Neuronal stem cell (in vitro differentiated cells): ENCODE results near the gene DLG2.

Experiments used
- DNase-seq: peaks from one replicate; pipeline ENCODE4 v3.0.0-alpha.2; 2013; ENCODE audit warnings: low spot score
- H2AFZ ChIP-seq: one replicate; pipeline ENCODE4 v1.6.1; 2013; ENCODE audit warnings: mild to moderate bottlenecking, low read length, inconsistent platforms
- H2AK5ac ChIP-seq: 2 replicates; pipeline ENCODE4 v1.6.1; 2013; ENCODE audit warnings: low read depth, mild to moderate bottlenecking, inconsistent platforms, low read length, moderate library complexity, mixed read lengths
- H2BK120ac ChIP-seq: 2 replicates; pipeline ENCODE4 v1.6.1; 2013; ENCODE audit warnings: low read depth, mild to moderate bottlenecking, inconsistent platforms, low read length, moderate library complexity, mixed read lengths
- H2BK12ac ChIP-seq: one replicate; pipeline ENCODE4 v1.6.1; 2013; ENCODE audit warnings: low read length, inconsistent platforms
- H2BK15ac ChIP-seq: 2 replicates; pipeline ENCODE4 v1.6.1; 2013; ENCODE audit warnings: mild to moderate bottlenecking, low read length, inconsistent platforms, mixed read lengths
- H2BK5ac ChIP-seq: one replicate; pipeline ENCODE4 v1.6.1; 2013; ENCODE audit warnings: inconsistent platforms, mild to moderate bottlenecking, low read length, moderate library complexity
- H3K14ac ChIP-seq: one replicate; pipeline ENCODE4 v1.6.1; 2013; ENCODE audit warnings: low read length, inconsistent platforms
- H3K18ac ChIP-seq: 2 replicates; pipeline ENCODE4 v1.6.1; 2013; ENCODE audit warnings: low read length, inconsistent platforms
- H3K23ac ChIP-seq: 2 replicates; pipeline ENCODE4 v1.6.1; 2013; ENCODE audit warnings: low read depth, mild to moderate bottlenecking, mixed read lengths, low read length, inconsistent platforms; ENCODE audit not compliant: poor library complexity
- H3K27ac ChIP-seq: replicated peaks from 3 replicates; pipeline ENCODE4 v1.5.1; 2013; ENCODE audit warnings: low read length, inconsistent platforms
- H3K27me3 ChIP-seq, 3 experiments: 2 replicates each; pipeline ENCODE4 v1.6.1; 2013; ENCODE audit warnings: low read length in 3 of 3, mild to moderate bottlenecking in 2 of 3, inconsistent platforms in 1 of 3, low read depth in 1 of 3, mixed read lengths in 1 of 3, moderate library complexity in 1 of 3; ENCODE audit not compliant: control insufficient read depth in 3 of 3, insufficient read depth in 3 of 3
- H3K36me3 ChIP-seq, 2 donors: replicated peaks in 1 of 2; 2 replicates each; pipeline ENCODE4 v1.6.1; 2013; ENCODE audit warnings: low read length in 2 of 2; ENCODE audit not compliant: control insufficient read depth in 2 of 2, insufficient read depth in 2 of 2
- H3K4ac ChIP-seq: 2 replicates; pipeline ENCODE4 v1.6.1; 2013; ENCODE audit warnings: inconsistent platforms, mild to moderate bottlenecking, low read length, moderate library complexity
- H3K4me1 ChIP-seq, 2 donors: 1 replicate in 1 of 2; 2 replicates in 1 of 2; pipeline ENCODE4 v1.6.1; 2013; ENCODE audit warnings: low read length in 2 of 2, low read depth in 1 of 2; ENCODE audit not compliant: control insufficient read depth in 2 of 2, insufficient read depth in 1 of 2
- H3K4me2 ChIP-seq: one replicate; pipeline ENCODE4 v1.6.1; 2013; ENCODE audit warnings: mild to moderate bottlenecking, low read length, inconsistent platforms; ENCODE audit not compliant: insufficient read depth, poor library complexity, severe bottlenecking
- H3K4me3 ChIP-seq, 2 donors: 2 replicates each; pipeline ENCODE4 v1.5.1; 2013; ENCODE audit warnings: low read length in 2 of 2, mild to moderate bottlenecking in 2 of 2, inconsistent platforms in 1 of 2, moderate library complexity in 1 of 2
- H3K79me1 ChIP-seq: one replicate; pipeline ENCODE4 v1.6.1; 2013; ENCODE audit warnings: low read depth, mild to moderate bottlenecking, inconsistent platforms, low read length, moderate library complexity
- H3K9ac ChIP-seq: one replicate; pipeline ENCODE4 v1.6.1; 2013; ENCODE audit warnings: mild to moderate bottlenecking, low read depth, low read length, inconsistent platforms; ENCODE audit not compliant: poor library complexity
- H3K9me3 ChIP-seq, 2 donors: replicated peaks in 1 of 2; 2 replicates each; pipeline versions ENCODE3 to v1.6.1; 2013; ENCODE audit warnings: low read length in 2 of 2, mild to moderate bottlenecking in 2 of 2, inconsistent platforms in 1 of 2, low read depth in 1 of 2, mixed read lengths in 1 of 2, moderate library complexity in 1 of 2; ENCODE audit not compliant: control insufficient read depth in 2 of 2, insufficient read depth in 1 of 2
- H4K8ac ChIP-seq: one replicate; pipeline ENCODE4 v1.6.1; 2013; ENCODE audit warnings: low read depth, mild to moderate bottlenecking, inconsistent platforms, low read length, moderate library complexity
- H4K91ac ChIP-seq: one replicate; pipeline ENCODE4 v1.6.1; 2013; ENCODE audit warnings: low read length, low read depth, mild to moderate bottlenecking, inconsistent platforms; ENCODE audit not compliant: poor library complexity
- WGBS, 2 donors: extraction: QIAGEN DNeasy Blood & Tissue Kit; methylation state at CpG; one replicate each; pipeline ENCODE4 v1.1.7; 2013; ENCODE audit warnings: missing lambda C conversion rate in 2 of 2, mixed read lengths in 1 of 2; ENCODE audit not compliant: insufficient read length in 2 of 2, insufficient replicate concordance in 1 of 2; ENCODE audit errors: extremely low coverage in 2 of 2; 5-methylcytosine and 5-hydroxymethylcytosine counted together

DLG2 gene

DNA sequence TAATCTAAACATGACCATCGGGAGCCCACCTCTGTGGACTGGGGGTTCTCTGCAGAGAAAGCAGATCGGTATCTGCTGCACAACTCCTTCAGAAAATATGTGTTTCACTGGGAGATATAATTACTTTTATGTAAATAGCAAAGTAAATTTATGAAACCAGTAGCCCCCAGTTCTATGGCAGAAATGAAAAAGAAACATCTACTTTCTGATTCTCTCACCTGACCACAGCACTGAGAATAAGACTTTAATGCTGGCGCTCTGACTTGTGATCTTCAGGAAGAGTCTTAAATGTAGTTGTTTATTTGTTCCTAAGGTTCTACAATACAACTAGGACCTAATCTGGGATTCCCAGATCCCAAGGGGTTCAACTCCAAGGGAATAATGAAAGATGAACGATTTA is 518.0 kb downstream of the DLG2 start:
- Histone ChIP-seq H3K9ac (no peak overlapping the region), H3K36me3 (no peaks in the 10 kb centered on the region), H2AFZ (no peak overlapping the region), H4K8ac (no peak overlapping the region), H2BK5ac (no peak overlapping the region), H3K4me3 (no peak overlapping the region), H3K4me1 (no peaks in the 10 kb centered on the region), H3K4me2 (no peak overlapping the region), H4K91ac (no peak overlapping the region), H3K18ac (no peak overlapping the region), H3K27me3 (no peaks in the 10 kb centered on the region), H2BK120ac (no peak overlapping the region), H3K23ac (no peak overlapping the region), H2AK5ac (no peak overlapping the region), H3K27ac (no peak overlapping the region), H3K9me3 (no peaks in the 10 kb centered on the region), H3K4ac (no peak overlapping the region), H2BK15ac (no peak overlapping the region), H3K14ac (no peak overlapping the region), H3K79me1 (no peaks in the 10 kb centered on the region), H2BK12ac (no peak overlapping the region)
- no peak for DNase-seq
- WGBS, 2 donors = no CpG with 5 or more reads among the region's 4 CpGs

DNA sequence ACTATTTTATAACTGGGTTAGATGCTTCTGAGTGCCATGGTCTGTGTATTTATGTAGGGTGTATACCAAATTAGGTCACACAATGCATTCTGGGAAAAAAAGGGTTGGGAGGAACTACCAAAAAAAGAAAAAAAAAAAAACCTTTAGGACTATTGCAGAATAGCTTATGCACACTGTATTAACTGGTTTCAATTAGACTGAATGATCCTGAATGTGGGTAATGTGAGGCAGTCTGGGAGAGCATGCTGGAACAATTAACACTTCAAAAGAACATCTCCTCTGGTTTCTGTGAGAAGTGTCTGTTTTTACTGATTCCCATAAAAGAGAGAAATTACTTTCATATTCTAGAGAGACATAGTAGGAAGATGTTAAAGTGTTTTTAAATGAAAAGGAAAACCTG is 521.3 kb downstream of the DLG2 start:
- Histone ChIP-seq H3K36me3 (no peaks in the 10 kb centered on the region), H3K4me1 (no peaks in the 10 kb centered on the region), H2BK120ac (no peak overlapping the region), H2AK5ac (no peak overlapping the region), H3K18ac (no peak overlapping the region), H3K79me1 (no peaks in the 10 kb centered on the region), H3K9me3 (no peaks in the 10 kb centered on the region), H2BK12ac (no peak overlapping the region), H3K14ac (no peak overlapping the region), H3K27me3 (no peaks in the 10 kb centered on the region), H3K4me2 (no peak overlapping the region), H3K4me3 (no peak overlapping the region), H2BK15ac (no peak overlapping the region), H2AFZ (no peak overlapping the region), H4K91ac (no peak overlapping the region), H2BK5ac (no peak overlapping the region), H4K8ac (no peak overlapping the region), H3K27ac (no peak overlapping the region), H3K4ac (no peak overlapping the region), H3K23ac (no peak overlapping the region), H3K9ac (no peak overlapping the region)
- DNase-seq = no peak

DNA sequence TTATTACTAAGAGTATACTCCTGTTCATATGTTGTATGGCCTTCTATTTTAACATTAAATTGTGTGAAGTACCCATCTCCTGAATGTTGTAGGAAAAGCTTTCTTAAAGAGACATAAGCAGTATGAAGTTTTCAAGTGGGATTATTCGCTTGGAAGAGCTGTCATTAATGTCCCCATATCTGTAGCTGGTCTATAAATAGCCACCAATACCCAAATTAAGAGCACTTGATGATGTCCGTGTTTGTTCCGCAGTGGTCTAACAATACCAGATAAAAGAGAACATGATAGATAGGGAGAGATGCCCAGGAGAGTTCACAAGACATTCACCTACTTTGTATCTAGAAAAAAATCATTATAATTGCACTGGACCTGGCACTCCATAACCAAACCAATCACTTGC is 527.6 kb downstream of the DLG2 start:
- no peaks in the 10 kb centered on the region for H3K36me3 ChIP-seq
- H4K91ac ChIP-seq = no peak overlapping the region
- no peak overlapping the region for H2AFZ ChIP-seq
- no peak overlapping the region for H3K4ac ChIP-seq
- no peak overlapping the region for H2BK120ac ChIP-seq
- no peaks in the 10 kb centered on the region for H3K9me3 ChIP-seq
- WGBS, 2 donors = no CpG with 5 or more reads among the region's 3 CpGs
- H3K79me1 ChIP-seq = no peaks in the 10 kb centered on the region
- no peak overlapping the region for H3K18ac ChIP-seq
- H3K4me2 ChIP-seq = no peak overlapping the region
- no peak overlapping the region for H3K9ac ChIP-seq
- DNase-seq = no peak
- H2BK12ac ChIP-seq = no peak overlapping the region
- no peak overlapping the region for H3K23ac ChIP-seq
- H3K14ac ChIP-seq = no peak overlapping the region
- no peak overlapping the region for H3K27ac ChIP-seq
- no peaks in the 10 kb centered on the region for H3K27me3 ChIP-seq
- H2AK5ac ChIP-seq = no peak overlapping the region
- H2BK15ac ChIP-seq = no peak overlapping the region
- H3K4me1 ChIP-seq = no peaks in the 10 kb centered on the region
- H4K8ac ChIP-seq = no peak overlapping the region
- no peak overlapping the region for H2BK5ac ChIP-seq
- H3K4me3 ChIP-seq = no peak overlapping the region

- Histone ChIP-seq H2BK120ac (no peak overlapping the region), H3K27me3 (no peaks in the 10 kb centered on the region), H2AK5ac (no peak overlapping the region), H3K4ac (no peak overlapping the region), H2BK5ac (no peak overlapping the region), H3K14ac (no peak overlapping the region), H3K79me1 (no peaks in the 10 kb centered on the region), H3K9ac (no peak overlapping the region), H3K27ac (no peak overlapping the region), H4K91ac (no peak overlapping the region), H3K4me2 (no peak overlapping the region), H3K23ac (no peak overlapping the region), H3K36me3 (no peaks in the 10 kb centered on the region), H2BK15ac (no peak overlapping the region), H2AFZ (no peak overlapping the region), H2BK12ac (no peak overlapping the region), H4K8ac (peak overlapping the region; percentile 50), H3K18ac (no peak overlapping the region), H3K4me1 (no peaks in the 10 kb centered on the region), H3K4me3 (no peak overlapping the region), H3K9me3 (no peaks in the 10 kb centered on the region)
- no CpG with 5 or more reads among the region's 4 CpGs for WGBS, 2 donors
- DNase-seq = no peak
These were observed 528.1 kb downstream of the DLG2 start for GRCh38 chr11:85098996-85099395.
